Pancreas (tissue), 10 donors: ENCODE measurements around the gene MYO9A. TPM values are rescaled to one million over a fixed set of nuclear protein-coding genes. Genes with fewer than 3 reads are reported as not detected.
"Not testable (repeated sequence)": the region's sequence is repeated elsewhere in the genome, so short reads cannot be mapped to it uniquely, and the experiment has no call there.

Experiments used
- ATAC-seq, 4 donors: fragments of 200-7000 bp; cut with Tn5 transposase; one replicate each; pipeline versions ENCODE4 v1.8.0 to v1.9.1; 2020; ENCODE audit warnings: mild to moderate bottlenecking in 4 of 4, moderate library complexity in 4 of 4
- DNase-seq, 6 donors: peaks; one replicate each; pipeline ENCODE4 v3.0.0-alpha.2; 2020
- FAIRE-seq: peaks from 2 replicates; lab custom pipeline; 2012; peaks lifted over from hg19 to GRCh38; lab: Jason Lieb, UNC
- H3K27ac ChIP-seq, 4 donors: fragments of 200-600 bp; sonication (generic); 1 replicate in 3 of 4; 2 replicates in 1 of 4; pipeline versions ENCODE4 v1.5.0 to v1.8.0; 2020
- H3K27me3 ChIP-seq, 4 donors: fragments of 200-600 bp; one replicate each; pipeline ENCODE4 v1.8.0; 2021
- H3K36me3 ChIP-seq, 3 donors: fragments of 200-600 bp; sonication (generic) in 1 of 3; one replicate each; pipeline versions ENCODE4 v1.5.0 to v1.8.0; 2020 to 2021
- H3K4me1 ChIP-seq, 3 donors: fragments of 200-600 bp; one replicate each; pipeline ENCODE4 v1.8.0; 2021
- H3K4me3 ChIP-seq, 4 donors: fragments of 200-600 bp; sonication (generic) in 2 of 4; one replicate each; pipeline versions ENCODE4 v1.5.0 to v1.8.0; 2020 to 2021
- H3K9me3 ChIP-seq, 4 donors: fragments of 200-600 bp; one replicate each; pipeline ENCODE4 v1.8.0; 2021
- CTCF ChIP-seq, 4 donors: fragments of 200-600 bp; sonication (generic) in 3 of 4; IDR thresholded peaks; one replicate each; pipeline versions ENCODE4 v1.5.0 to v1.8.0; 2021; ENCODE audit warnings: antibody characterized with exemption in 4 of 4
- WGBS, 2 donors: extraction: QIAGEN DNeasy Blood & Tissue Kit; methylation state at CpG; one replicate each; pipeline ENCODE4 v1.1.7; 2013; 5-methylcytosine and 5-hydroxymethylcytosine counted together
- intact Hi-C, 3 donors: fragments of 100-400 bp; cut with DNase I; formaldehyde crosslinking; loops; one replicate each; pipeline versions ENCODE4 v1.11.1 to v1.14.2; 2022
- polyA plus RNA-seq, 2 donors: library from polyadenylated mRNA; stranded (reverse); fragments of 200-250 nt; gene quantifications; one replicate each; pipeline ENCODE4 v1.2.3, GENCODE V29; 2013
- total RNA-seq, 6 donors: library from RNA; stranded (reverse); fragmentation: NEBNext Ultra II Directional in 4 of 6; extraction: Animal tissue kit (Norgen Biotek cat#: 25700) in 4 of 6; gene quantifications; one replicate each; pipeline versions ENCODE4 v1.2.1 to v1.2.4, GENCODE V29; 2021 to 2023
- donor health status: healthy with polysubstance abuse.
- donor health status: DM: no; HTN: no; CAD: no; lungs with moderate emphysema.
- donor health status: DM: no; HTN: no; CAD: no.
- donor health status: control.
- donor health status: control.
- donor health status: Bipolar disorder and iron deficiency.
- donor health status: DM: yes; HTN: yes; CAD: no.
- donor health status: DM: no; HTN: no; CAD: no.
- donor health status: DM: no; HTN: no; CAD: no.
- donor health status: DM: yes; HTN: yes; CAD: no.

MYO9A gene
- total and polyA plus RNA-seq, 8 donors = 1.2 to 21.0 (median 7.8) TPM

- no peak for FAIRE-seq
- Histone ChIP-seq H3K27ac (no peak overlapping the region), H3K9me3 (no peaks in the 10 kb centered on the region), H3K4me1 (no peaks in the 10 kb centered on the region), H3K4me3 (no peak overlapping the region), H3K27me3 (no peaks in the 10 kb centered on the region), H3K36me3 (no peaks in the 10 kb centered on the region)
- WGBS, 2 donors = 42 to 56% methylated on average over 1 of the region's 1 CpG
- no peak for DNase-seq
- ATAC-seq = no peak
- intact Hi-C loops = no loop called here
- TF ChIP-seq CTCF (IDR thresholded peaks at IDR 0.05) = no peak
These were observed 97.2 kb downstream of the MYO9A start for GRCh38 chr15:72020799-72021198.

DNA sequence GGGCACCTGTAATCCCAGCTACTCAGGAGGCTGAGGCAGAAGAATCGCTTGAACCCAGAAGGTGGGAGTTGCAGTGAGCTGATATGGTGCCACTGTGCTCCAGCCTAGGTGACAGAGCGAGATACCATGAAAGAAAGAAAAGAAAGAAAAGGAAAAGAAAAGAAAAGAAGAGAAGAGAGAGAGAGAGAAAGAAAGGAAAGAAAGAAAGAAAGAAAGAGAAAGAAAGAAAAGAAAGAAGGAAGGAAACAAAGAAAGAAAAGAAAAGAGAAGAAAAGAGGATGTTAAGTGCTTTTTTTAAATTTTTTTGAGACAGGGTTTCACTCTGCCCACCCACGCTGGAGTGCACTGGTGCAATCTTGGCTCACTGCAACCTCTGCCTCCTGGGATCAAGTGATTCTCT is 103.4 kb downstream of the MYO9A start:
- FAIRE-seq, ATAC-seq, H3K27me3 ChIP-seq, H3K27ac ChIP-seq, H3K4me1 ChIP-seq, H3K9me3 ChIP-seq, intact Hi-C loops, DNase-seq, H3K4me3 ChIP-seq, H3K36me3 ChIP-seq: not testable (repeated sequence)
- 97 to 100% methylated on average over 3 of the region's 3 CpGs for WGBS, 2 donors

GRCh38 chr15:72013703-72014102 is 104.2 kb downstream of the MYO9A start:
- FAIRE-seq = no peak
- TF ChIP-seq CTCF (IDR thresholded peaks at IDR 0.05) = no peak
- Histone ChIP-seq H3K9me3 (no peaks in the 10 kb centered on the region), H3K4me1 (no peaks in the 10 kb centered on the region), H3K27ac (no peak overlapping the region), H3K36me3 (no peaks in the 10 kb centered on the region), H3K4me3 (no peak overlapping the region), H3K27me3 (no peaks in the 10 kb centered on the region)
- ATAC-seq = no peak
- DNase-seq = no peak
- intact Hi-C loops = no loop called here
- 95 to 98% methylated on average over 2 of the region's 2 CpGs for WGBS, 2 donors

DNA sequence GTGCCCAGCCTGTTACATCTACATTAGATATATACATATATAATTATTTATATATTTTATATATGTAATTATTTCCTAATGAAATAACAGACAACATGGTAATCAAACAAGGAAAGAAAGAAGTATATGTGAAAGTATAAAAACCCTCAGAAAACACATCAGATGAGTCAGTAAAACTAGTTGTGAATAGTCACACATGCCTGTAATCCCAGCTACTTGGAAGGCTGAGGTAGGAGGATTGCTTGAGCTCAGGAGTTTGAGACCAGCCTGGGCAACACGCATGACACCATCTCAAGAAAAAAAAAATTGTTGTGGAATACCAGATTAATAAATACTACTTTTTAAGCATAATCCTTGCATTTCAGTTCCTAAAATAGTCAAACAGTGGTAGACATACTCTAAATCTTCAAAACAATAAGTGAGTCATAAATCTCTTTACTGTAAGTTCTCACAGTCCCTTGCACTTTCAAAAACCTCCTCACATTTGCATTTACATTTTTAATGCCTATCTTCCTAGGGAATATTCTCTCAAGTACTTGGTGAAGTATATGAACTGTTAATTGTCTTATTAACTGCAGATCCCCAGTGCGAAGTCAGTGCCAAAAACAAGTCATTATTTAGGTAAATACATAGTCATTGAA is 106.5 kb downstream of the MYO9A start:
- ATAC-seq = no peak
- H3K9me3 ChIP-seq = no peaks in the 10 kb centered on the region
- H3K4me3 ChIP-seq = no peak overlapping the region
- no peak for TF ChIP-seq CTCF (IDR thresholded peaks at IDR 0.05)
- H3K36me3 ChIP-seq = no peaks in the 10 kb centered on the region
- H3K27me3 ChIP-seq = no peaks in the 10 kb centered on the region
- 96 to 97% methylated on average over 2 of the region's 2 CpGs for WGBS, 2 donors
- FAIRE-seq = no peak
- H3K27ac ChIP-seq = no peak overlapping the region
- H3K4me1 ChIP-seq = no peaks in the 10 kb centered on the region
- intact Hi-C loops = no loop called here
- DNase-seq = no peak

DNA sequence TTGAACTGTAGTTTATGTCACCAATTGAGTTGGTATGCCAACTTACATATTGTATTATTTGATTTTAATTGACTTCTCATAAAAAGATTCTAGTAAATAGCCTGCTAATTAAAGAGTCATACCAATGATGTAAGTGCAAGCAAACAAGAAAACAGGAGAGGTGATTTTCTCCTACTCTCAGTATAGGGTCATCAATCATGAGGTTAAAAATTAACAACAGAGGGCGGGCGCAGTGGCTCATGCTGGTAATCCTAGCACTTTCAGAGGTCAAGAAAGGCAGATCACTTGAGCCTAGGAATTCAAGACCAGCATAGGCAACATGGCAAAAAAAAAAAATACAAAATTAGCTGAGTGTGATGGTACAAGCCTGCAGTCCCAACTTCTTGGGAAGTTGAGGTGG is 108.7 kb downstream of the MYO9A start:
- Histone ChIP-seq H3K27me3 (no peaks in the 10 kb centered on the region), H3K9me3 (no peaks in the 10 kb centered on the region), H3K36me3 (peaks cover 0 to 3% (median 0%) of the 10 kb centered on the region in 3 donors), H3K4me3 (no peak overlapping the region), H3K4me1 (no peaks in the 10 kb centered on the region), H3K27ac (no peak overlapping the region)
- WGBS, 2 donors = 44 to 53% methylated on average over 2 of the region's 2 CpGs
- FAIRE-seq (no peak), ATAC-seq (peak in 3 of 4 donors; percentile 79 to 86 (median 83)), DNase-seq (peak in 3 of 6 donors; percentile 4 to 36 (median 25))
- TF ChIP-seq CTCF (IDR thresholded peaks at IDR 0.05) = no peak
- intact Hi-C loops = no loop called here
